Neural cell (in vitro differentiated cells): Measurements from ENCODE around the gene TNNT3.

Source experiments
- EZH2 ChIP-seq: fragments of 200-600, 300-800 bp; shearing (Covaris generic), sonication (generic); IDR thresholded peaks from 2 replicates; pipeline ENCODE4 v1.6.1; 2014; ENCODE audit warnings: antibody characterized with exemption, low read length, borderline replicate concordance, mild to moderate bottlenecking; ENCODE audit not compliant: insufficient read depth, poor library complexity, severe bottlenecking
- POLR2AphosphoS5 ChIP-seq: IDR thresholded peaks from 2 replicates; pipeline ENCODE4 v1.6.1; 2012
- TAF1 ChIP-seq: IDR thresholded peaks from 2 replicates; pipeline ENCODE4 v1.6.1; 2012; ENCODE audit warnings: low read depth
- TF ChIP-seq, protein P1 (sequence below): fragments of 450-650 bp; IDR thresholded peaks from 2 replicates; pipeline ENCODE4 v1.5.1; 2014; ENCODE audit warnings: antibody characterized with exemption, mild to moderate bottlenecking, moderate library complexity; ENCODE audit not compliant: poor library complexity, severe bottlenecking

DNA sequence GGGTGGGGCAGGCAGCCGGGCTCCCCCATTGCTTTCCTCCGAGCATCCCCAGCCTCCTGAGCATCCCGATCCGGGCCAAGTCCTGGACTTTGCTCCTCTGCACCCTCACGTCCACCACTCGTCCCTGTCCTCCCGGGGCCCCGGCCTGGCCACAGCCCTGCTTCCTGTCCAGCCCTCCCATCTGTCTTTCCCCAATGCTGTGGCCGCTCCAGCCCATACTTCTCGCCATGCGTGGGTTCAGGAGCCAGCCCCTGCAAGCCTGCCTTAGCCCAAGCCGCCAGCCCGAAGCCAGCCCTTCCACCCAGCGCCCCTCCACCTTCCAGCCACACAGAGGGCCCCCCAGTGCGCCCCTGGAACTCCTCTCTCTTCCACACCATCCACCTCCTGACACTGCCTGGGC is 51.5 kb downstream of the TNNT3 start:
- TF ChIP-seq, protein P1, sequence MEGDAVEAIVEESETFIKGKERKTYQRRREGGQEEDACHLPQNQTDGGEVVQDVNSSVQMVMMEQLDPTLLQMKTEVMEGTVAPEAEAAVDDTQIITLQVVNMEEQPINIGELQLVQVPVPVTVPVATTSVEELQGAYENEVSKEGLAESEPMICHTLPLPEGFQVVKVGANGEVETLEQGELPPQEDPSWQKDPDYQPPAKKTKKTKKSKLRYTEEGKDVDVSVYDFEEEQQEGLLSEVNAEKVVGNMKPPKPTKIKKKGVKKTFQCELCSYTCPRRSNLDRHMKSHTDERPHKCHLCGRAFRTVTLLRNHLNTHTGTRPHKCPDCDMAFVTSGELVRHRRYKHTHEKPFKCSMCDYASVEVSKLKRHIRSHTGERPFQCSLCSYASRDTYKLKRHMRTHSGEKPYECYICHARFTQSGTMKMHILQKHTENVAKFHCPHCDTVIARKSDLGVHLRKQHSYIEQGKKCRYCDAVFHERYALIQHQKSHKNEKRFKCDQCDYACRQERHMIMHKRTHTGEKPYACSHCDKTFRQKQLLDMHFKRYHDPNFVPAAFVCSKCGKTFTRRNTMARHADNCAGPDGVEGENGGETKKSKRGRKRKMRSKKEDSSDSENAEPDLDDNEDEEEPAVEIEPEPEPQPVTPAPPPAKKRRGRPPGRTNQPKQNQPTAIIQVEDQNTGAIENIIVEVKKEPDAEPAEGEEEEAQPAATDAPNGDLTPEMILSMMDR, result no peak
- no peak for TF ChIP-seq POLR2AphosphoS5
- TF ChIP-seq EZH2, result no peak
- no peak for TF ChIP-seq TAF1
